B cell (primary cell): ENCODE data around the gene CREG1.

Experiments
- CTCF ChIP-seq: fragments of 200-600 bp; IDR thresholded peaks from one replicate; pipeline ENCODE4 v1.8.0; 2022; ENCODE audit warnings: antibody characterized with exemption, mild to moderate bottlenecking
- EZH2 ChIP-seq: IDR thresholded peaks from 2 replicates; pipeline ENCODE4 v1.6.1; 2012; ENCODE audit warnings: borderline replicate concordance, low read depth, mild to moderate bottlenecking, moderate library complexity, low read length; ENCODE audit not compliant: insufficient read depth, poor library complexity, severe bottlenecking

GRCh38 chr1:167512046-167512654, 41.4 kb downstream of the CREG1 start:
- TF ChIP-seq CTCF = no peak
- TF ChIP-seq EZH2 = no peak
